Epithelial cell of proximal tubule (primary cell): ENCODE data around the gene DNAH14. TPM values are rescaled to one million over a fixed set of nuclear protein-coding genes. Genes with fewer than 3 reads are reported as not detected.
"Not testable (repeated sequence)": the region's sequence is repeated elsewhere in the genome, so short reads cannot be mapped to it uniquely, and the experiment has no call there.

Source experiments
- DNase-seq: peaks from one replicate; pipeline ENCODE4 v3.0.0-alpha.2; 2011; ENCODE audit warnings: low read depth
- H3K4me3 ChIP-seq: 2 replicates; pipeline ENCODE4 v1.5.1; 2011; ENCODE audit warnings: low read depth, mild to moderate bottlenecking, low read length
- total RNA-seq: library from RNA; depleted of rRNA; stranded (reverse); fragments of >200 nt; gene quantifications from 2 replicates; pipeline ENCODE4 v1.2.3, GENCODE V29; 2015
- TF ChIP-seq, protein P1 (sequence below): conservative IDR thresholded peaks from 2 replicates; pipeline ENCODE4 v1.5.1; 2012; ENCODE audit warnings: low read depth, mild to moderate bottlenecking, low read length

Gene DNAH14
- total RNA-seq, 1 donor from 2014 or later, result 20.8 TPM

DNA sequence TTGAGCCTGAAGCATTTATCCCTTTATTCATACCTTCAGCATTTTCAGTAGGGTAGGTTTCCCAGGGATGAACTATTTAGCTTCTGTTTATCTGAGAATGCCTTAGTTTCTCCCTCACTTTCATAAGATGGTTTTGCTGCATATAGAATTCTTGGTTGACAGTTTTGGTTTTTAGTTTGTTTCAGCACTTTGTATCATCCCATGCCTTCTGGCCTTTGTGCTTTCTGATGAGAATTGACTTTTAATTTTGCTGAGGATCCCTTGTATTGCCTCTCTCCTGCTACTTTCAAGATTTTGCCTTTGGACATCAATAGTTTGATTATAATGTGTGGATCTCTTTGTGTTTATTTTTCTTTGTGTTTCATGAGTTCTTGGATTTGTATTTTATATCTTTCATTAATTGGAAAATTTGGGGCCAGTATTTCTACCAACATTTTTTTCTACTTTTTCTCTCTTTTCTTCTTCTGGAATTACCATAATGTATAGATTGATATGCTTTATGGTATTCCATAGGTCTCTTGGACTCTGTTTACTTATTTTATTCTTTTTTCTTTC, 261.8 kb downstream of the DNAH14 start:
- DNase-seq, result no peak
- TF ChIP-seq, protein P1, sequence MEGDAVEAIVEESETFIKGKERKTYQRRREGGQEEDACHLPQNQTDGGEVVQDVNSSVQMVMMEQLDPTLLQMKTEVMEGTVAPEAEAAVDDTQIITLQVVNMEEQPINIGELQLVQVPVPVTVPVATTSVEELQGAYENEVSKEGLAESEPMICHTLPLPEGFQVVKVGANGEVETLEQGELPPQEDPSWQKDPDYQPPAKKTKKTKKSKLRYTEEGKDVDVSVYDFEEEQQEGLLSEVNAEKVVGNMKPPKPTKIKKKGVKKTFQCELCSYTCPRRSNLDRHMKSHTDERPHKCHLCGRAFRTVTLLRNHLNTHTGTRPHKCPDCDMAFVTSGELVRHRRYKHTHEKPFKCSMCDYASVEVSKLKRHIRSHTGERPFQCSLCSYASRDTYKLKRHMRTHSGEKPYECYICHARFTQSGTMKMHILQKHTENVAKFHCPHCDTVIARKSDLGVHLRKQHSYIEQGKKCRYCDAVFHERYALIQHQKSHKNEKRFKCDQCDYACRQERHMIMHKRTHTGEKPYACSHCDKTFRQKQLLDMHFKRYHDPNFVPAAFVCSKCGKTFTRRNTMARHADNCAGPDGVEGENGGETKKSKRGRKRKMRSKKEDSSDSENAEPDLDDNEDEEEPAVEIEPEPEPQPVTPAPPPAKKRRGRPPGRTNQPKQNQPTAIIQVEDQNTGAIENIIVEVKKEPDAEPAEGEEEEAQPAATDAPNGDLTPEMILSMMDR, result no peak
- H3K4me3 ChIP-seq, result no peak overlapping the region

DNA sequence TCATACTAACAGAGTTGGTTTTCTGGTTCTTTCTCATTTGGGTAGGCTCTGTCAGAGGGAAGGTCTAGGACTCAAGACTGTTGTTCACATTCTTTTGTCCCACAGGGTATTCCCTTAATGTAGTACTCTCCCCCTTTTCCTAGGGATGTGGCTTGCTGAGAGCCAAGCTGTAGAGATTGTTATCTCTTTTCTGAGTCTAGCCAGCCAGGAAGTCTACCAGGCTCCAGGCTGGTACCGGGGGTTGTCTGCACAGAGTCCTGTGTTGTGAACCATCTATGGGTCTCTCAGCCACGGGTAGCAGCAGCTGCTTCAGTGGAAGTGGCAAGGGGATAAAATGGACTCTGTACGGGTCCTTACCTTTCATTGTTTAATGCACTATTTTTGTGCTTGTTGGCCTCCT, 272.0 kb downstream of the DNAH14 start:
- DNase-seq, result no peak
- H3K4me3 ChIP-seq, result no peak overlapping the region
- TF ChIP-seq, protein P1, result no peak

DNA sequence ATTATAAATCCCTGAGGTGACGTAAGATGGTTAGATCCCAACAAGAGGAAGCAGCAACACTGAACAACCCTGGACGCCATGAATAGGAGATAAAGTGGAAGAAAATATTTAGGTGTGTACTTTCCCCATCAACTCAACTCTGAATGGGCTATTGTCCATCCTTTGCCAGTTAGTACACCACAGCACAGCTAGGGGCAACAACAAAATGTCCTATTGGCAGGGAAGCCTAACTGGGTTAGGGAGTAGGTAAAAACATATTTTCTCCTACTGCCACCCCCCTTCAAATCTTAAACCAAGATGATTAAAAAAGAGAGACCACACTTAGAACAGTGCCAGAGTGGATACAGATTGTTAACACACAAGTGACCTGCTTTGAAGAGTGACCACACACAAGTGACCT, 278.3 kb downstream of the DNAH14 start:
- H3K4me3 ChIP-seq, result no peak overlapping the region
- TF ChIP-seq, protein P1, result no peak
- DNase-seq, result no peak

DNA sequence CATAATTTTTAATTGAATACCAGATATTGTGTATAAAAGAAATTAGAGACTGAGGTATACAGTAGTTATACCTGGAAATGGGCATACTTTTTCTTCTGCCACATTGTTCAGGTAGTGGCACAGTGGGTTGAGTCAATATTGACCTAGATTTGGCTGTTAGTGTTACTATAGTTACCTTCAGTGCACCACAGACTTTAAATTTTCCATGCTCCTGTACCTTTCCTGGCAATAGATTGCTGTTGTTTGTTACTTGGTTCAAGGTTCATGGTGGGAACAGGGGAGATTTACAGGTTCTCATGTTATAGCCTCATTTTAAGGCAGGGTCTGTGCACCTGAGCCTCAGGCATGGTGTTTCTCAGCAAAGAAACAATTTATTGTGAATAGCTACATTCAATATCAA, 279.7 kb downstream of the DNAH14 start:
- no peak for DNase-seq
- TF ChIP-seq, protein P1, result no peak
- H3K4me3 ChIP-seq, result no peak overlapping the region

DNA sequence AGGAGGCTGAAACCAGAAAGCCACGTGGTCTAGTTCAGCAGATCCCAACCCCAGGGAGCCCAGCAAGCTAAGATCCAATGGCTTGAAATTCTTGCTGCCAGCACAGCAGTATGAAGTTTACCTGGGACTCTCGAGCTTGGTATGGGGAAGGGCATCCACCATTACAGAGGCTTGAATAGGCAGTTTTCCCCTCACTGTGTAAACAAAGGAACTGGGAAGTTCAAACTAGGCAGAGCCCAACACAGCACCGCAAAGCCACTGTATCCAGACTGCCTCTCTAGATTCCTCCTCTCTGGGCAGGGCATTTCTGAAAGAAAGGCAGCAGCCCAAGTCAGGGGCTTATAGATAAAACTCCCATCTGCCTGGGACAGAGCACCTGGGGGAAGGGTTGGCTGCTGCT, 280.7 kb downstream of the DNAH14 start:
- H3K4me3 ChIP-seq, DNase-seq: not testable (repeated sequence)

DNA sequence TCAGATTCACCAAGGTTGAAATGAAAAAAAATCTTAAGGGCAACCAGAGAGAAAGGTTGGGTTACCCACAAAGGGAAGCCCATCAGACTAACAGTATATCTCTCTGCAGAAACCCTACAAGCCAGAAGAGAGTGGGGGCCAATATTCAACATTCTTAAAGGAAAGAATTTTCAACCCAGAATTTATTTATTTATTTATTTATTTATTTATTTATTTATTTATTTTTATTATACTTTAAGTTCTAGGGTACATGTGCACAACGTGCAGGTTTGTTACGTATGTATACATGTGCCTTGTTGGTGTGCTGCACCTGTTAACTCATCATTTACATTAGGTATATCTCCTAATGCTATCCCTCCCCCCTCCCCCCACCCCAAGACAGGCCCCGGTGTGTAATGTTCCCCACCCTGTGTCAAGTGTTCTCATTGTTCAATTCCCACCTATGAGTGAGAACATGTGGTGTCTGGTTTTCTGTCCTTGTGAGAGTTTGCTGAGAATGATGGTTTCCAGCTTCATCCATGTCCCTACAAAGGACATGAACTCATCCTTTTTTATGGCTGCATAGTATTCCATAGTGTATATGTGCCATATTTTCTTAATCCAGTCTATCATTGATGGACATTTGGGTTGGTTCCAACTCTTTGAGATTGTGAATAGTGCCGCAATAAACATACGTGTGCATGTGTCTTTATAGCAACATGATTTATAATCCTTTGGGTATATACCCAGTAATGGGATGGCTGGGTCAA, 282.4 kb downstream of the DNAH14 start:
- DNase-seq, H3K4me3 ChIP-seq: not testable (repeated sequence)

DNA sequence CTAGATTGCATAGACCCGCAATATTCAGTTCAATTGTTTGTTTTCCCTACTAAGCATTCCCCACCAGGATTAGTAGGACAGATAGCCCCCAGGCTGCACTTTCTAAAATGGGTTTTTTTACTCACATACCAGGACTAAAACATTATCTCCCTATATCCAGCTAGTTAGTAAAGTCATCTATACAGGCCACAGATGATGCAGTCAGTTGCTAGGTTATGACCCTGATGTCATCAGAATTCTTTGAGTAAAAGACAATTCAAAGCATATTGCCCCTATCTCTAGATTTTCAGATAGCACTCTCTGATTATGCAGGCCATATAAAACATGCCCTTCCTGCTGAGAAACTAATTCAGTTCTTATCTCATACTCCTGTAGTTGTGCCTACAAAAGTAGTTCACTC, 294.8 kb downstream of the DNAH14 start:
- TF ChIP-seq, protein P1, result no peak
- H3K4me3 ChIP-seq, result no peak overlapping the region
- DNase-seq, result no peak

DNA sequence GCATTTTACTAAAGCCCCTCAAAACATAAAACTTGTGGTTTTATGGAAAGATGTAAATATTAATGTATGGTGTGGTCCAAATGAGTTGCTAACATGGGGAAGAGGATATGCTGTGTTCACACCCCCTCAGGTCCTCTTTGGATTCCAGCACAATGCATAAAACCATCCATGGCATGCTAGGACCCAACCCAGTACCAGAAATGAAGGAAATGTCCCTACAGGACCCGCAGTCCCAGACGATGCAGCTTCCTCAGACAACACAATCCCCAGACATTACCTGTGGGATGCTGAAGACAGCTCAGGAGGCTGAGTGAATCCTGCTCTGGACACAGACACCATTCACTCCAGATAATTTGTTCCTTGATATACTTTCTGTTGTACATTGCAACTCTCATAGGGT, 296.2 kb downstream of the DNAH14 start:
- DNase-seq, result no peak
- H3K4me3 ChIP-seq, result no peak overlapping the region
- TF ChIP-seq, protein P1, result no peak
